DND-41 (cell line): ENCODE measurements around the gene MTA2.

Experiments used
- ATAC-seq: fragments of 200-7000 bp; cut with Tn5 transposase; 3 replicates; pipeline ENCODE4 v1.9.1; 2021; ENCODE audit warnings: low read depth; ENCODE audit not compliant: insufficient read depth
- DNase-seq: peaks from one replicate; pipeline ENCODE4 v3.0.0-alpha.2; 2020
- H2AFZ ChIP-seq: 2 replicates; pipeline ENCODE4 v1.6.0; 2012; ENCODE audit warnings: low read depth, low read length
- H3K27ac ChIP-seq: 2 replicates; pipeline ENCODE4 v1.5.1; 2012; ENCODE audit warnings: low read length, inconsistent platforms
- H3K27me3 ChIP-seq: fragments of 200-600 bp; sonication (generic); 2 replicates; pipeline ENCODE4 v1.6.0; 2012; ENCODE audit warnings: low read length, mild to moderate bottlenecking, inconsistent platforms; ENCODE audit not compliant: insufficient read depth, poor library complexity
- H3K36me3 ChIP-seq: 2 replicates; pipeline ENCODE4 v1.5.1; 2012; ENCODE audit warnings: low read length, inconsistent platforms; ENCODE audit not compliant: insufficient read depth
- H3K4me1 ChIP-seq: 2 replicates; pipeline ENCODE4 v1.5.1; 2012; ENCODE audit warnings: mild to moderate bottlenecking, low read length; ENCODE audit not compliant: insufficient read depth
- H3K4me2 ChIP-seq: 2 replicates; pipeline ENCODE4 v1.6.0; 2012; ENCODE audit warnings: mild to moderate bottlenecking, moderate library complexity, low read length, inconsistent platforms; ENCODE audit not compliant: insufficient read depth
- H3K4me3 ChIP-seq, 2 experiments: fragments of 200-600 bp in 1 of 2; shearing (Covaris generic) in 1 of 2; 2 replicates each; pipeline ENCODE4 v1.5.1; 2012 to 2016; ENCODE audit warnings: inconsistent platforms in 2 of 2, low read length in 2 of 2, mild to moderate bottlenecking in 2 of 2, low read depth in 1 of 2, moderate library complexity in 1 of 2
- H3K79me2 ChIP-seq: 2 replicates; pipeline ENCODE4 v1.6.0; 2012; ENCODE audit warnings: low read length, inconsistent platforms; ENCODE audit not compliant: insufficient read depth
- H3K9ac ChIP-seq: 2 replicates; pipeline ENCODE4 v1.6.0; 2012; ENCODE audit warnings: low read depth, mild to moderate bottlenecking, inconsistent platforms, low read length, moderate library complexity
- H3K9me3 ChIP-seq: 2 replicates; pipeline ENCODE4 v1.5.1; 2012; ENCODE audit warnings: low read length, moderate library complexity, mild to moderate bottlenecking, inconsistent platforms; ENCODE audit not compliant: insufficient read depth, severe bottlenecking
- H4K20me1 ChIP-seq: 2 replicates; pipeline ENCODE4 v1.6.0; 2012; ENCODE audit warnings: low read length; ENCODE audit not compliant: insufficient read depth
- EZH2 ChIP-seq: IDR thresholded peaks from 3 replicates; pipeline ENCODE4 v1.6.1; 2012; ENCODE audit warnings: borderline replicate concordance, low read depth, mild to moderate bottlenecking, moderate library complexity, low read length, inconsistent platforms; ENCODE audit not compliant: severe bottlenecking
- TF ChIP-seq, protein P1 (sequence below): IDR thresholded peaks from 2 replicates; pipeline ENCODE4 v1.5.1; 2012; ENCODE audit warnings: borderline replicate concordance, low read length, moderate library complexity, mild to moderate bottlenecking; ENCODE audit not compliant: poor library complexity, severe bottlenecking; ENCODE audit errors: extremely low read depth

MTA2 gene

DNA sequence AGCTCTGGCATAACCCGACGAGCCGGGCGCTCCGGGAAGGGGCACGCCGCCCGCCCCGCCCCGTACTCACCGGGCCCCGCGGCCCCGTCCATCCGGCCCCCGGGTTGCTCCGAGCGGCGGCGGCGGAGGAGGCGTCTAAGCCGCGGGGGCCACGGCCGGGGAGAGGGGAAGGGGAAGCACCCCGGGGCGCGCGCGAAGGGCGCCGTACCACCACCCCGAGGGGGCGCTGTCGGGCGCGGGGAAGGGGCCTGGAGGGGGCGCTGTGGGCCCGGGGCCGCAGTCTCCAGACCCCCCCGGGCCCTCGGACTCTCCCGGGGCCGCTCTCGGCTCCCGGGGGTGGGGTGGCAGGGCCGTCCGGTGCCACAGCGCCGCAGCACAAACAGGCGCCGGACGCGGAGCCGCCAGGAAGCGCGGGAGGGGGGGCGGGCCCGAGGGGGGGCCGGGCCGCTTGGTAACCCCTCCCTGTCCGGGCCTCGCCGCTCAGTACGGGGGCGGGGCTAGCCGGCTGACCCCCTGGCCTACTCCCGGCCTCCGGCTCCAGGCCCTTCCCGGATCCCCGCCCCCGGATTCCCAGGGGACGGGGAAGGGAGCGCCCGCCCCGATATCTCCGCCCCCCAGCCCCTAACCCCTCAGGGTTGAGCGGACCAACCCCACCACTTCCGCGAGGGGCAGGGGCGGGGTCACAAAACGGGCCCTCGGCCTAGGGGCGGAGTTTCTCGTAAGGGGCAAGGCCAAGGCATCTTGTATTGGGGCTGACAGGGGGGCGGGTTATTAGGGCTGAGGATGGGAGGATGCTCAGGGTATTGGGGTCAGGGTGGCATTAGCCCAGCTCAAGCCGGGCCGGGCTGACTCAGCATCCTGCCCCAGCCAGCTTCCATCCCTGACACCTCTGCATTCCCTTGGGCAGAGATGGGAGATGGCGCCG lies 11.0 kb upstream of the MTA2 start, which contains the start of the genes EML3 and ROM1:
Gene EML3 (minus strand): TSS at position 410 of the 925 bp plus-strand sequence. CDS start 318 bp downstream, at position 92.
Gene ROM1 (plus strand): TSS at position 892 of the 925 bp plus-strand sequence. CDS start 25 bp downstream, at position 917.
- Histone ChIP-seq H3K27ac (peak within 1 kb of the TSS; percentile 86), H3K36me3 (peaks cover 34% of the 10 kb centered on the region), H3K9ac (peak within 1 kb of the TSS; percentile 80), H3K9me3 (no peaks in the 10 kb centered on the region), H2AFZ (peak within 1 kb of the TSS; percentile 96), H3K4me2 (peak within 1 kb of the TSS; percentile 98), H3K27me3 (no peaks in the 10 kb centered on the region), H3K79me2 (peaks cover 12% of the 10 kb centered on the region), H4K20me1 (no peaks in the 10 kb centered on the region), H3K4me1 (peaks cover 21% of the 10 kb centered on the region), H3K4me3 (peak within 1 kb of the TSS; percentile 82 to 99)
- TF ChIP-seq, protein P1, sequence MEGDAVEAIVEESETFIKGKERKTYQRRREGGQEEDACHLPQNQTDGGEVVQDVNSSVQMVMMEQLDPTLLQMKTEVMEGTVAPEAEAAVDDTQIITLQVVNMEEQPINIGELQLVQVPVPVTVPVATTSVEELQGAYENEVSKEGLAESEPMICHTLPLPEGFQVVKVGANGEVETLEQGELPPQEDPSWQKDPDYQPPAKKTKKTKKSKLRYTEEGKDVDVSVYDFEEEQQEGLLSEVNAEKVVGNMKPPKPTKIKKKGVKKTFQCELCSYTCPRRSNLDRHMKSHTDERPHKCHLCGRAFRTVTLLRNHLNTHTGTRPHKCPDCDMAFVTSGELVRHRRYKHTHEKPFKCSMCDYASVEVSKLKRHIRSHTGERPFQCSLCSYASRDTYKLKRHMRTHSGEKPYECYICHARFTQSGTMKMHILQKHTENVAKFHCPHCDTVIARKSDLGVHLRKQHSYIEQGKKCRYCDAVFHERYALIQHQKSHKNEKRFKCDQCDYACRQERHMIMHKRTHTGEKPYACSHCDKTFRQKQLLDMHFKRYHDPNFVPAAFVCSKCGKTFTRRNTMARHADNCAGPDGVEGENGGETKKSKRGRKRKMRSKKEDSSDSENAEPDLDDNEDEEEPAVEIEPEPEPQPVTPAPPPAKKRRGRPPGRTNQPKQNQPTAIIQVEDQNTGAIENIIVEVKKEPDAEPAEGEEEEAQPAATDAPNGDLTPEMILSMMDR: peak; percentile 86
- TF ChIP-seq EZH2: no peak
- DNase-seq (peak; percentile 96), ATAC-seq (peak; percentile 87)

DNA sequence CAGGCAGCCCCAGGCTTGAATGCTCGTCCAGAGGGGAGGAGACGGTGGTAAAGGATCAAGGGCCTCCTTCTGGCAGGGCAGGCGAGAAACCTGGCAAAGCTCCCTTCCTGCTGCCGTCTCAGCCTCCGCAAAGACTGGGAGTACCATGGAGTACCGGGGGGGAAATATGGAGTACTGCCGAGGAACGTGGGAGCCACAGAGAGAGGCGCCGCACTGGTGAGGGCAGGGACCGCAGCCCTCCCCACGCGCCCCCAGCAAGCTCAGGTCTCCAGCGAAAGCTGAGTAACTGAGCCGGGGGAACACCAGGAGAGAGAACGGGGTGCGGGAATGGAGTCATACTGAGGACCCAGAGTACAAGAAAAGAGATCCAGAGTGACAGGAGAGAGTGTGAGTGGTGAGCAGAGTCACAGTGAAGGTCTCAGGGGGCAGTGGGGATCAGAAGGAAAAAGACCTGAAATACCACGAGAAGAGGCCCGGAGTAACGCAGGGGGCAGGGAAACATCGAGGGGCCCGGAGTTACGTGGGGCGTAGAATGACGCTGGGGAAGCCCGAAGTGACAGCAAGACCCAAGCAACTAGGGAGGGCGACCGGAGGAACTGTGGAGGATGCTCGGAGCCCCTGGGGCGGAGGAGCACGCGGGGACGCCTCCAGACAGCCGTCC lies 10.2 kb upstream of the MTA2 start:
- H3K27me3 ChIP-seq: no peaks in the 10 kb centered on the region
- peak overlapping the region; percentile 86 for H3K27ac ChIP-seq
- H3K36me3 ChIP-seq: peaks cover 30% of the 10 kb centered on the region
- H3K9me3 ChIP-seq: no peaks in the 10 kb centered on the region
- ATAC-seq: peak; percentile 44
- peak overlapping the region; percentile 80 for H3K9ac ChIP-seq
- peak overlapping the region; percentile 96 for H2AFZ ChIP-seq
- H3K4me2 ChIP-seq: peak overlapping the region; percentile 98
- TF ChIP-seq, protein P1: peak; percentile 4
- TF ChIP-seq EZH2: no peak
- no peaks in the 10 kb centered on the region for H4K20me1 ChIP-seq
- H3K79me2 ChIP-seq: peaks cover 12% of the 10 kb centered on the region
- peak overlapping the region; percentile 82 to 99 for H3K4me3 ChIP-seq
- peaks cover 21% of the 10 kb centered on the region for H3K4me1 ChIP-seq
- peak; percentile 61 for DNase-seq

DNA sequence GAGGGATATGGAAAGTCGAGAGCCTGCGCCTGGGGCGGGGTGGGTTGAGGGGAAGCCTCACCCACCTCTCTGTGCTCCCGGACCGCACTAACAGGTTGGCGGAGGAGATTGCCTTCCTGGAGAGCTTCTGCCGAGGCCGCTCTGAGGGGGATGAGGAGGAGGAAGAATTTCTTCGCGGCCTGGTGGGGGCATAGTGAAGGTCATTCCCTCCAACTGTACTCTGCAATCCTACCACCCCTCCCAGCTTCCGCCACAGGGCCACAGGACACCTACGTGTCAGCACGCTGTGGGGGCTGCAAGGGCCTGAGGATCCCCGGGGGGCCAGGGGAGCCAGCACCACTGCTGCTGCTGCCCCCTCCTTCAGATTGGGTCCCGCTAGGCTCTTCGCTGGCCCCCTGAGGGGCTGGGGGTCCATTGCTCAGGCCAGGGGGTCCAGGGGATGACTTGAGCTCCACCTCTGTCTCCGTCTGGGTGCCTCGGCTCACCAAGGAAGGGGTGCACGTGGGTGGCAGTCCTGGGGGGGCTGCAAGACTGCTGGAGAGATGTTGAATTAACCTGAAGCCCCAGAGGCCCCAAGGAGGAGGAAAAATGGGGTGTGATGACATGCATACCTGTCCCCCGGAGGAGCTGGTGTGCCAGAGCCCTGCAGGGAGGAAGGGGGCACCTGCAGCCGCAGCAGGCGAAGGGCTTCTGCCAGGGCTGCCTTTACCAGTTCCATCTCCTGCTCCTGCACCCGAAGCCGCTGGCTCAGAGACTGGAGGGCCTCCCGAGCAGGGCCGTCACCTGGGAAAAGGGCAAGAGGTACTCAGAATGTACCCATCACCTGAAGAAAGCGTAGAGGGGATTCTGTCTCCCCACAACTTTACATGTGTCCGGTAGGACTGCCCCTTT lies 9.4 kb upstream of the MTA2 start:
- Histone ChIP-seq H3K4me3 (peak overlapping the region; percentile 82 to 99), H3K9me3 (no peaks in the 10 kb centered on the region), H3K4me1 (peaks cover 21% of the 10 kb centered on the region), H3K27me3 (no peaks in the 10 kb centered on the region), H3K4me2 (peak overlapping the region; percentile 98), H3K36me3 (peaks cover 34% of the 10 kb centered on the region), H2AFZ (peak overlapping the region; percentile 96), H4K20me1 (no peaks in the 10 kb centered on the region), H3K27ac (peak overlapping the region; percentile 86), H3K9ac (peak overlapping the region; percentile 80), H3K79me2 (peaks cover 12% of the 10 kb centered on the region)
- TF ChIP-seq, protein P1: no peak
- no peak for TF ChIP-seq EZH2
- no peak for DNase-seq
- ATAC-seq: no peak
